Hematopoietic multipotent progenitor cell (in vitro differentiated cells): ENCODE results near the gene SRRM4. TPM values are rescaled to one million over a fixed set of nuclear protein-coding genes. Genes with fewer than 3 reads are reported as not detected.

Source experiments
- DNase-seq, 3 donors: peaks; one replicate each; pipeline ENCODE4 v3.0.0-alpha.2; 2011 to 2015; ENCODE audit warnings: low read depth in 2 of 3, low spot score in 2 of 3
- total RNA-seq: library from RNA; depleted of rRNA; stranded (reverse); fragments of >200 nt; gene quantifications from one replicate; pipeline ENCODE4 v1.2.3, GENCODE V29; 2012

SRRM4 gene
- total RNA-seq, 1 donor, result under 0.01 TPM

- DNase-seq, result no peak
These were observed 202.8 kb downstream of the SRRM4 start for GRCh38 chr12:119183942-119184695.

- no peak for DNase-seq
These were observed 213.9 kb downstream of the SRRM4 start for GRCh38 chr12:119195256-119195655.

- DNase-seq, result no peak
These were observed 217.1 kb downstream of the SRRM4 start for GRCh38 chr12:119198440-119198839.

GRCh38 chr12:119200601-119201000 lies 219.3 kb downstream of the SRRM4 start:
- no peak for DNase-seq

- DNase-seq, result no peak
These were observed 220.6 kb downstream of the SRRM4 start for GRCh38 chr12:119201789-119202543.

- DNase-seq, result no peak
These were observed 221.2 kb downstream of the SRRM4 start for GRCh38 chr12:119202544-119202943.

DNA sequence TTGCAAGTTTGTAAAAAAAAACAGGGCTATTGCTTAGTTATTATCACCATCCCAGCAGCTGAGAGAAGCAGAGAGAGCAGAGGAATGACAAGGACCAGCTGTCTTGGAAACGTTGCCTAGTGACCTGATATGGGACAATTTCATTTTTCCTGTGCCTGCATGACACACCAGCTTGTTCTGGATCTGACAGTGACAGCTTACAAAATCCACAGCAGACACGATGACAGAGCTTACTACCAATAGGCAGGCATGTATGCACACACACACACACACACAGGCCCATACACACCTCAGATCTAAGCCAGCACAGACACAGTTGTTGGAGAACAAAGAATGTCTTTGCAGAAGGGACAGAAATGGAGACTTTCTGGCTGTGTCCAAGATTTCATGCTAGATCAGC lies 222.8 kb downstream of the SRRM4 start:
- DNase-seq, result no peak

DNA sequence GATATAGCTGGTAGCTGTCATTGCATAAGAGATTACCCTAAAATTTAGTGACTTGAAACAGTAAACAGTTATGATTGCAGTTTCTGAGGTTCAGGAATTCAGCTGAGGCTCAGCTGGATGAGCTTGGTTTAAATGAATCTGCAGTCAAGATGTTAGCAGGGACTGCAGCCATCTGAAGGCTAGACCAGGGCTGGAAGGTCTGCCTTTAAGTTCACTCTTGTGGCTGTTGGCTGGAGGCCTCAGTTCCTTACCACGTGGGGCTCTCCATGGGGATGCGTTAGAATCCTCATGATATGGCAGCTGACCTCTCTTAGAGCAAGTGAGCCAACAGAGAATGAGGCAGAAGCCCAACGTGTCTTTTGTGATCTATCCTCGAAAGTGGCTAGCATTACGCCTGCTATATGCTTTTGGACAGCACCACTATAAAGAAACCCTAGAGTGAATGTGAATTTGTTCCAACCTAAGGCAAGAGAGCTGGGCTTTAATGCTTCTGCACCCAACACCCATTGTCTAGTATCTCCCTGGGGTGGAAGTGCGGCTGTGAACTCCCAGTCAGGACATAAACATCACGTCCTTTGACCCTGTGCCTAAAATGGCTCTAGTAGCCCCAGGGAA lies 223.4 kb downstream of the SRRM4 start:
- no peak for DNase-seq

DNA sequence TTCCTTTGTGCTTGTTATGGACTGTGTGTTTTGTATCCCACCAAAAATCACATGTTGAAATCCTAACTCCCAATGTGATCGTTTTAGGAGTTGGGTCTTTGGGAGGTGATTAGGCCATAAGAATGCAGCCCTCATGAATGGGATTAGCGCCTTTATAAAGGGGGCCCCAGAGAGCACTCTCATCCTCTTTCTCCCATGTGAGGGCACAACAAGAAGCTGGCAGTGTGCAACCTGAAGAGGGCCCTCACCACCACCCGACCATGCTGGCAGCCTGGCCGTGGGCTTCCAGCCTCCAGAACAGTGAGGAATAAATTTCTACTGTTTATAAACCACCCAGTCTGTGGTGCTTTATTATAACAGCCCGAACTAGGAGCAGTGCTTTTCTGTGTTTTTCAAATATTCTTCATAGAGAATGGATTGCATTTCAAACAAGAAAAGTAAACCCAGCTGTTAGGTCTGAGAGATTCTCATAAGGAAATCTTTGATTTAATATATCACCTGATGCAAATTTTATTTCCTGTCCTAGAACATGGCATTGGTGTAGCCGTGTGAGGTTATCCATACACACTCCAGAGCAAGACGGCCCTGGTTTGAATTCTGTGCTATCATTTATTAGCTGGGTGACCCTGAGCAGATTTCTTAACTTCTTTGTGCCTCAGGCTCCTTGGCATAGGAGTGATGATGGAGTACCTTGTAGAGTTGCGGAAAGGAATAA lies 225.2 kb downstream of the SRRM4 start:
- no peak for DNase-seq

GRCh38 chr12:119207063-119207560 lies 225.8 kb downstream of the SRRM4 start:
- no peak for DNase-seq

- no peak for DNase-seq
These were observed 227.3 kb downstream of the SRRM4 start for GRCh38 chr12:119208626-119209061.

- no peak for DNase-seq
These were observed 230.5 kb downstream of the SRRM4 start for GRCh38 chr12:119211884-119212283.

Other genes with a start within 250 kb of the SRRM4 start
- not detected for gene HSPB8, start 197.4 kb downstream of the SRRM4 start, total RNA-seq